ENCODE data around the gene TSKU.

- TF ChIP-seq CTCF (conservative IDR thresholded peaks at IDR 0.05 in 1 of 2, IDR thresholded peaks at IDR 0.05 in 1 of 2; ENCODE audit: extremely low read depth in 1 of 2, insufficient read depth in 1 of 2, low read depth in 1 of 2, low read length in 2 of 2) (no peak), EZH2 (IDR thresholded peaks at IDR 0.05; ENCODE audit: borderline replicate concordance, low read length) (no peak)
Measured at GRCh38 chr11:76832361-76832760, 49.2 kb downstream of the TSKU start.
